WTC11 (cell line): ENCODE data around the gene ZFP92. TPM values are rescaled to one million over a fixed set of nuclear protein-coding genes. Genes with fewer than 3 reads are reported as not detected.

Experiments
- ATAC-seq: fragments of 200-7000 bp; cut with Tn5 transposase; 2 replicates; pipeline ENCODE4 v1.10.0; 2021; ENCODE audit warnings: mild to moderate bottlenecking, moderate library complexity
- CTCF ChIA-PET: fragments of 300-600 bp; sonication (Branson Sonifier 250); formaldehyde crosslinking; loops from one replicate; lab custom pipeline; 2021; ENCODE audit warnings: antibody characterized with exemption; lab: Charles Lee
- POLR2A ChIA-PET: fragments of 350-600 bp; sonication (Branson Sonifier 250); formaldehyde crosslinking; loops from one replicate; lab custom pipeline; 2021; ENCODE audit warnings: antibody characterized with exemption; lab: Charles Lee
- DNase-seq: peaks from one replicate; pipeline ENCODE4 v3.0.0; 2021; ENCODE audit warnings: low spot score
- H3K27ac Mint-ChIP-seq: 2 replicates; pipeline ENCODE4 v1.8.0; 2021; ENCODE audit warnings: mixed read lengths
- H3K27me3 Mint-ChIP-seq: 2 replicates; pipeline ENCODE4 v1.8.0; 2021; ENCODE audit warnings: low read depth, mild to moderate bottlenecking, moderate library complexity, mixed read lengths
- H3K36me3 Mint-ChIP-seq: 2 replicates; pipeline ENCODE4 v1.8.0; 2021; ENCODE audit warnings: mixed read lengths
- H3K4me1 Mint-ChIP-seq: 2 replicates; pipeline ENCODE4 v1.8.0; 2022; ENCODE audit warnings: mixed read lengths
- H3K4me3 Mint-ChIP-seq: 2 replicates; pipeline ENCODE4 v1.8.0; 2021; ENCODE audit warnings: mild to moderate bottlenecking, moderate library complexity, mixed read lengths
- H3K9me3 Mint-ChIP-seq: 2 replicates; pipeline ENCODE4 v1.8.0; 2021; ENCODE audit warnings: mixed read lengths
- AFF4 ChIP-seq: sonication (generic); formaldehyde crosslinking; IDR thresholded peaks from 2 replicates; pipeline ENCODE4 v1.8.1; 2023; ENCODE audit warnings: mild to moderate bottlenecking, missing genetic modification reagents, borderline replicate concordance
- ATF6 ChIP-seq: sonication (generic); formaldehyde crosslinking; IDR thresholded peaks from 2 replicates; pipeline ENCODE4 v1.8.1; 2023; ENCODE audit warnings: mild to moderate bottlenecking, missing genetic modification reagents
- FOXJ3 ChIP-seq: sonication (generic); formaldehyde crosslinking; IDR thresholded peaks from 2 replicates; pipeline ENCODE4 v1.9.0; 2021; ENCODE audit warnings: missing genetic modification reagents, mild to moderate bottlenecking, borderline replicate concordance
- GABPB1 ChIP-seq: sonication (generic); formaldehyde crosslinking; IDR thresholded peaks from 2 replicates; pipeline ENCODE4 v1.8.1; 2023; ENCODE audit warnings: mild to moderate bottlenecking, missing genetic modification reagents
- JAZF1 ChIP-seq: fragments of 250-450 bp; sonication (Bioruptor Pico); IDR thresholded peaks from 2 replicates; pipeline ENCODE4 v1.9.0; 2021; ENCODE audit warnings: moderate library complexity, mild to moderate bottlenecking, inconsistent platforms
- OVOL2 ChIP-seq: fragments of 250-450 bp; sonication (Bioruptor Pico); IDR thresholded peaks from 2 replicates; pipeline ENCODE4 v1.9.0; 2021; ENCODE audit warnings: mild to moderate bottlenecking, borderline replicate concordance
- total RNA-seq: library from RNA; stranded (reverse); gene quantifications from 3 replicates; pipeline ENCODE4 v1.2.3, GENCODE V29; 2021
- TF ChIP-seq, protein P1 (sequence below): sonication (generic); formaldehyde crosslinking; IDR thresholded peaks from 2 replicates; pipeline ENCODE4 v1.8.0; 2023; ENCODE audit warnings: mild to moderate bottlenecking, missing genetic modification reagents
- TF ChIP-seq, protein P2 (sequence below): fragments of 250-450 bp; sonication (Bioruptor Pico); conservative IDR thresholded peaks from 2 replicates; pipeline ENCODE4 v1.9.0; 2021; ENCODE audit warnings: mild to moderate bottlenecking

The ZFP92 gene
- total RNA-seq, 1 experiment from 2014 or later: 0.31 TPM

GRCh38 chrX:153434801-153435200 is 23.5 kb downstream of the ZFP92 start (continued):
- TF ChIP-seq, protein P1, sequence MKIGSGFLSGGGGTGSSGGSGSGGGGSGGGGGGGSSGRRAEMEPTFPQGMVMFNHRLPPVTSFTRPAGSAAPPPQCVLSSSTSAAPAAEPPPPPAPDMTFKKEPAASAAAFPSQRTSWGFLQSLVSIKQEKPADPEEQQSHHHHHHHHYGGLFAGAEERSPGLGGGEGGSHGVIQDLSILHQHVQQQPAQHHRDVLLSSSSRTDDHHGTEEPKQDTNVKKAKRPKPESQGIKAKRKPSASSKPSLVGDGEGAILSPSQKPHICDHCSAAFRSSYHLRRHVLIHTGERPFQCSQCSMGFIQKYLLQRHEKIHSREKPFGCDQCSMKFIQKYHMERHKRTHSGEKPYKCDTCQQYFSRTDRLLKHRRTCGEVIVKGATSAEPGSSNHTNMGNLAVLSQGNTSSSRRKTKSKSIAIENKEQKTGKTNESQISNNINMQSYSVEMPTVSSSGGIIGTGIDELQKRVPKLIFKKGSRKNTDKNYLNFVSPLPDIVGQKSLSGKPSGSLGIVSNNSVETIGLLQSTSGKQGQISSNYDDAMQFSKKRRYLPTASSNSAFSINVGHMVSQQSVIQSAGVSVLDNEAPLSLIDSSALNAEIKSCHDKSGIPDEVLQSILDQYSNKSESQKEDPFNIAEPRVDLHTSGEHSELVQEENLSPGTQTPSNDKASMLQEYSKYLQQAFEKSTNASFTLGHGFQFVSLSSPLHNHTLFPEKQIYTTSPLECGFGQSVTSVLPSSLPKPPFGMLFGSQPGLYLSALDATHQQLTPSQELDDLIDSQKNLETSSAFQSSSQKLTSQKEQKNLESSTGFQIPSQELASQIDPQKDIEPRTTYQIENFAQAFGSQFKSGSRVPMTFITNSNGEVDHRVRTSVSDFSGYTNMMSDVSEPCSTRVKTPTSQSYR: no peak
- no peak for TF ChIP-seq AFF4

- Mint-ChIP-seq H3K4me1 (no peaks in the 10 kb centered on the region), H3K9me3 (peaks cover 8% of the 10 kb centered on the region), H3K36me3 (no peaks in the 10 kb centered on the region), H3K27me3 (no peaks in the 10 kb centered on the region; the same call in 1 of the 2 replicates), H3K27ac (no peak overlapping the region), H3K4me3 (no peak overlapping the region)
- ChIA-PET CTCF (no interaction called here), POLR2A (no interaction called here)
- TF ChIP-seq FOXJ3 (CRISPR knock-in tag): no peak
- DNase-seq (no peak), ATAC-seq (no peak)
Measured at GRCh38 chrX:153435845-153436244, 24.6 kb downstream of the ZFP92 start.

DNA sequence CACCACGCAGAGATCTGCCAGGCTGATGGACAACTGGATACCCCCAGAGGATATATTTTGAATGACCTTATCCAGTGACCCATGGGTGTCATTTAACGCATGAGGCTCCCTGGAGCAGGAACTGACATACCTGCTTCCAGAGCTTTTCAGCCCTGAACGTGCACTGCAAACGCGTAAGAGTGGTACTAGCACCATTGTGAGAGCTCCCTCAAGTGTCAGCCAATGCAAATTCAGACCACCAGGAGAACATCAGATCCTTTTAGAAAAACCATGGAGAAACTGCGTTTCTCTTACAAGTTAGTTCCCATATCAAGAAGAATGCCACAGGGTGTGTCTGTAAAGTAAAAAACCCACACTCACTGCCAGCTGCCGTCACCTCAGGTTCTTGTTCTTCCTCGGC is 27.3 kb downstream of the ZFP92 start:
- no peak for ATAC-seq
- CTCF ChIA-PET: interaction anchor here (1.0 kb wide), 1 partner anchor 497 kb away, joined by 3 read pairs; no protein-coding TSS in a partner anchor

More for the DNA sequence above, 27.3 kb downstream of the ZFP92 start:
- Mint-ChIP-seq H3K27me3 (no peaks in the 10 kb centered on the region; the same call in 1 of the 2 replicates), H3K9me3 (peaks cover 4% of the 10 kb centered on the region), H3K27ac (no peak overlapping the region), H3K4me1 (no peaks in the 10 kb centered on the region), H3K36me3 (no peaks in the 10 kb centered on the region)
- no peak for DNase-seq
- POLR2A ChIA-PET: no interaction called here
- TF ChIP-seq GABPB1 (no peak), JAZF1 (CRISPR knock-in tag) (no peak), ATF6 (CRISPR knock-in tag) (no peak), OVOL2 (CRISPR knock-in tag) (no peak)
- TF ChIP-seq, protein P2, sequence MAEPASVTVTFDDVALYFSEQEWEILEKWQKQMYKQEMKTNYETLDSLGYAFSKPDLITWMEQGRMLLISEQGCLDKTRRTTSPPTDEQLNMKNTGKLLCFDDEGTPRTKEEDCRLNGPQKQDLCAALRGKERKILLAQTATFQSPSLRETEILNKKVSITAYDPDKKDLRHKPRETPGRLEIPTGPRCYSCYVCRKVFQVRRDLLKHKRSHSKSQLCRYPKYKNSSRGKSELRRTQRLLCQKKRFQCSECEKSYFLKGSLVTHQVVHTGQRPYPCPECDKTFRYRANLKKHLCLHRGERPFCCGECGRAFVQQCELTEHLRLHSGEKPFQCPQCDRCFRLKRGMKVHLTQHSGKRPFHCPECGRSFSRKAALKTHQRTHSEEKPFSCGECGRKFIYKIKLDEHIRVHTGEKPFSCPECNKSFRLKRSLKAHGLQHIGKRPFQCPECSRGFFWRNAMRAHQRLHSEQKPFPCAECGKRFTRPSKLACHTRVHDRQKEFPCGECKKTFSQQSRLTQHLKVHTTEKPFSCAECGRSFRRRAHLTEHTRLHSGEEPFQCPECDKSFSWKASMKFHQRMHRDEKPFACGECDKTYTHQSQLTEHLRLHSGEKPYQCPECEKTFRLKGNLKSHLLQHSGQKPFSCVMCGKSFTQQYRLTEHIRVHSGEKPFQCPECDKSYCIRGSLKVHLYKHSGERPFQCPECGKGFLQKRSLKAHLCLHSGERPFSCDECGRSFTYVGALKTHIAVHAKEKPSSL: no peak
- TF ChIP-seq, protein P1: no peak
- TF ChIP-seq, all 79 proteins: peak for 0
- H3K4me3 Mint-ChIP-seq: no peak overlapping the region
